ENCODE measurements around the gene FHL3. TPM values are rescaled to one million over a fixed set of nuclear protein-coding genes. Genes with fewer than 3 reads are reported as not detected.

Gene FHL3
- total and polyA plus RNA-seq, 2 donors (not counting 1 experiment from before 2014, with no cell fraction given): 0.15 to 2.2 TPM

Small RNA genes lying within 50 kb of the gene (small RNA-seq; reads per million reads assigned to genes)
- gene RF00017 (ENCODE audit: insufficient read length, low read depth, low replicate concordance) (not detected), gene RNU6-510P (ENCODE audit: insufficient read length, low read depth, low replicate concordance) (not detected)

Other genes starting within 250 kb of the FHL3 start
- gene EPHA10, start 240.4 kb downstream of the FHL3 start, total RNA-seq: 0.39 and 0.61 TPM in 2 replicates
- gene EPHA10, start 240.4 kb downstream of the FHL3 start, polyA plus RNA-seq: 0.17 and 0.94 TPM in 2 replicates
- gene MANEAL, start 211.7 kb downstream of the FHL3 start, total RNA-seq: 6.6 and 7.8 TPM in 2 replicates
- gene MANEAL, start 211.7 kb downstream of the FHL3 start, polyA plus RNA-seq: 1.1 and 3.1 TPM in 2 replicates
- 15.7 and 16.9 TPM in 2 replicates for gene C1orf122, start 197.7 kb downstream of the FHL3 start, total RNA-seq
- 10.7 and 15.7 TPM in 2 replicates for gene C1orf122, start 197.7 kb downstream of the FHL3 start, polyA plus RNA-seq
- gene YRDC, start 197.3 kb downstream of the FHL3 start, total RNA-seq: 12.5 and 14.0 TPM in 2 replicates
- 16.7 and 17.1 TPM in 2 replicates for gene YRDC, start 197.3 kb downstream of the FHL3 start, polyA plus RNA-seq
- gene MTF1, start 145.9 kb downstream of the FHL3 start, total RNA-seq: 34.6 and 36.7 TPM in 2 replicates
- 5.2 and 6.2 TPM in 2 replicates for gene MTF1, start 145.9 kb downstream of the FHL3 start, polyA plus RNA-seq
- gene INPP5B, start 58.5 kb downstream of the FHL3 start, total RNA-seq: 63.3 and 66.9 TPM in 2 replicates
- 27.9 and 45.4 TPM in 2 replicates for gene INPP5B, start 58.5 kb downstream of the FHL3 start, polyA plus RNA-seq
- gene SF3A3, start 15.5 kb downstream of the FHL3 start, total RNA-seq: 65.2 and 66.7 TPM in 2 replicates
- gene SF3A3, start 15.5 kb downstream of the FHL3 start, polyA plus RNA-seq: 18.4 and 20.2 TPM in 2 replicates
- 16.4 and 16.8 TPM in 2 replicates for gene UTP11, start 7.2 kb upstream of the FHL3 start, total RNA-seq
- gene UTP11, start 7.2 kb upstream of the FHL3 start, polyA plus RNA-seq: 6.0 and 10.4 TPM in 2 replicates
- gene POU3F1, start 41.3 kb upstream of the FHL3 start, total RNA-seq: 3.4 and 3.8 TPM in 2 replicates
- 0.45 and 0.63 TPM in 2 replicates for gene POU3F1, start 41.3 kb upstream of the FHL3 start, polyA plus RNA-seq